C4-2B (cell line): ENCODE results near the gene SESN1.

Experiments
- H3K27ac ChIP-seq: fragments of 450-650 bp; 2 replicates; pipeline ENCODE4 v1.5.1; 2017
- CTCF ChIP-seq: fragments of 450-650 bp; conservative IDR thresholded peaks from 2 replicates; pipeline ENCODE4 v1.5.1; 2017; ENCODE audit warnings: mild to moderate bottlenecking
- ZFX ChIP-seq: fragments of 450-650 bp; IDR thresholded peaks from 2 replicates; pipeline ENCODE4 v1.6.1; 2017

SESN1 gene

GRCh38 chr6:108966251-108966650 is 128.4 kb downstream of the SESN1 start:
- H3K27ac ChIP-seq: no peak overlapping the region

DNA sequence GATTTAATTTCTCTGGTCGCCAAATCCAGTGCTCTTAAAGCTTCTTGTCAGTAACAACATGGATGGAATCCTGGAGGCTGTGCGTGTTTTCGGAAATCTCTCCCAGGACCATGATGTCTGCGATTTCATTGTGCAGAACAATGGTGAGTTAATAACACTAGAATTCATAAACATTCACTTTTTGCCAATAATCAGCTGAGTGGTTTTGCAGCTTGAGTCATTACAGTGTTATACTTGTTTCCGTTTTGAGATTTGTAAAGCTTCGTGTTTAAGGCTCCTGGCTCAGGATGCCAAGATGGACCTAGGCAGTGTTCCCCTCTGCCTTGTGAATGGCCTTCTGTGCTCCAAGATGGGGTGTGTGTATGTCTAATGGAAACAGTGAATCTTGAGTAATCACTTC is 132.7 kb downstream of the SESN1 start:
- H3K27ac ChIP-seq: no peak overlapping the region
- TF ChIP-seq ZFX (no peak), CTCF (no peak)

More at GRCh38 chr6:108966251-108966650, 128.4 kb downstream of the SESN1 start:
- TF ChIP-seq ZFX (no peak), CTCF (no peak)

DNA sequence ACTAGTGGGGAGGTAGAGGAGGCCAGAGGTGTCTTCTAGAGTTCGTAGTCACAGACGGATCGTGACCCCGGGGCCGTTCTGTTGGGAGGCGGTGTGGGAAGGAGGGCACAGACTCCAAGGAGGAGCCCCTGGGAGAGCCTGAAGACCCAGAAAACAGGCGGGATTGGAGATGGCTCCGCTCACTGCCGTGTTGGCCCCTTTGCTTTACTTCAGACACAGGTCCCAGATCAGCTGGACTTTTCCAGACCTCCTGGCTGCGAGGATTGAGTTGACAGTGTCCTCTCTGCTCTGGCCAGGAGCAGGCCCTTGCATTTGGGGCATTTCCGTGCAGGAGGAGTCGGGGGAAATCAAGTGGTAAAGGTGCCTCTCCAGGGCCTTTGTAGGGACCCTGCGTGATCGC is 133.6 kb downstream of the SESN1 start:
- TF ChIP-seq CTCF (no peak), ZFX (no peak)
- H3K27ac ChIP-seq: no peak overlapping the region

DNA sequence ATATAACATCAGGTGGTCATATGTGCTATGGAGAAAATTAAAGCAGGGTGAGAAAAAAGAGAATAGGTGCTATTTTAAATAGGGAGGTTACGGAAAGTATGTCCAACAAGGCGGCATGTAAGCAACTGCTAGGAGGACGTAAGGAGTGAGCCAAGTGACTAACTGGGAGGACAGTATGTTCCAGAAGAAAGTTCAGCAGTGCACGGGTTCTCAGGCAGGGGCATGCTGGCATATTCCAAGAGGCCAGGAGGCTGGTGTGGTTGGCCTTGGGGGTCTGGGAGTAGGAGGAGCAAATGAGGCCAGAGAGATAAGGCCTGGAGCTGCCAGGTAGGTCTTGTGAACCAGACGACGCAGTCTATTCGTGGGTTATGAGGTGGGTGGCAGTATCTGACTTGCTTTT is 134.0 kb downstream of the SESN1 start:
- TF ChIP-seq ZFX (no peak), CTCF (no peak)
- no peak overlapping the region for H3K27ac ChIP-seq

GRCh38 chr6:108959972-108960582 is 134.6 kb downstream of the SESN1 start:
- no peak overlapping the region for H3K27ac ChIP-seq
- TF ChIP-seq CTCF (no peak), ZFX (no peak)

- TF ChIP-seq ZFX (no peak), CTCF (no peak)
- no peak overlapping the region for H3K27ac ChIP-seq
Measured at GRCh38 chr6:108958900-108959770, 135.5 kb downstream of the SESN1 start.

GRCh38 chr6:108957221-108957620 is 137.4 kb downstream of the SESN1 start:
- H3K27ac ChIP-seq: no peak overlapping the region
- no peak for TF ChIP-seq ZFX
- no peak for TF ChIP-seq CTCF
